Amygdala (tissue), 56 donors: ENCODE data around the gene CSRP3.

ENCODE experiments used
- DNase-seq, 56 donors: peaks; one replicate each; lab custom pipeline; 2025; lab: John Stamatoyannopoulos, UW

The CSRP3 gene

GRCh38 chr11:19191530-19192169 lies 10.1 kb downstream of the CSRP3 start:
- DNase-seq = no peak

- DNase-seq = peak in 32 of 56 donors; percentile 2 to 67 (median 22)
These were observed 13.9 kb downstream of the CSRP3 start for GRCh38 chr11:19187833-19188258.

GRCh38 chr11:19187114-19187832 lies 14.5 kb downstream of the CSRP3 start:
- DNase-seq = peak in 4 of 56 donors; percentile 6 to 46 (median 14)

- no peak for DNase-seq
These were observed 16.2 kb downstream of the CSRP3 start for GRCh38 chr11:19185516-19186052.

- no peak for DNase-seq
These were observed 16.7 kb downstream of the CSRP3 start for GRCh38 chr11:19185036-19185435.

GRCh38 chr11:19183646-19184045 lies 18.1 kb downstream of the CSRP3 start:
- DNase-seq = no peak

- DNase-seq = no peak
These were observed 20.1 kb downstream of the CSRP3 start for GRCh38 chr11:19181531-19182261.

- DNase-seq = no peak
These were observed 25.1 kb downstream of the CSRP3 start for GRCh38 chr11:19176629-19177186.

GRCh38 chr11:19173964-19174638 lies 27.7 kb downstream of the CSRP3 start:
- DNase-seq = no peak

GRCh38 chr11:19173004-19173689 lies 28.6 kb downstream of the CSRP3 start:
- no peak for DNase-seq

- DNase-seq = no peak
These were observed 33.7 kb downstream of the CSRP3 start for GRCh38 chr11:19168090-19168489.

GRCh38 chr11:19164881-19165280 lies 36.9 kb downstream of the CSRP3 start:
- DNase-seq = no peak

- no peak for DNase-seq
These were observed 37.4 kb downstream of the CSRP3 start for GRCh38 chr11:19164230-19164855.

- DNase-seq = no peak
These were observed 38.2 kb downstream of the CSRP3 start for GRCh38 chr11:19163617-19164016.

- DNase-seq = no peak
These were observed 38.8 kb downstream of the CSRP3 start for GRCh38 chr11:19162951-19163505.

- DNase-seq = no peak
These were observed 40.1 kb downstream of the CSRP3 start for GRCh38 chr11:19161651-19162050.

GRCh38 chr11:19160847-19161246 lies 40.9 kb downstream of the CSRP3 start:
- DNase-seq = no peak

- no peak for DNase-seq
These were observed 44.9 kb downstream of the CSRP3 start for GRCh38 chr11:19156892-19157291.

- no peak for DNase-seq
These were observed 56.5 kb downstream of the CSRP3 start for GRCh38 chr11:19145319-19145718.
